B cell (primary cell): Measurements from ENCODE around the gene CFL1. TPM values are rescaled to one million over a fixed set of nuclear protein-coding genes. Genes with fewer than 3 reads are reported as not detected.

Experiments used
- ATAC-seq: fragments of 200-7000 bp; cut with Tn5 transposase; one replicate; pipeline ENCODE4 v1.10.0; 2021; ENCODE audit warnings: low read depth, mild to moderate bottlenecking, moderate number of reproducible peaks, moderate library complexity
- CTCF ChIA-PET: fragments of 350-600 bp; sonication (Branson Sonifier 250); formaldehyde crosslinking; loops from one replicate; lab custom pipeline; 2021; ENCODE audit warnings: antibody characterized with exemption, inconsistent platforms; lab: Charles Lee
- POLR2A ChIA-PET: fragments of 350-600 bp; sonication (Branson Sonifier 250); formaldehyde crosslinking; loops from one replicate; lab custom pipeline; 2021; ENCODE audit warnings: antibody characterized with exemption; lab: Charles Lee
- DNase-seq: peaks from one replicate; pipeline ENCODE4 v3.0.0; 2013
- H2AFZ ChIP-seq: 2 replicates; pipeline ENCODE4 v1.6.1; 2012; ENCODE audit warnings: mild to moderate bottlenecking, low read depth, low read length; ENCODE audit not compliant: insufficient read depth, poor library complexity, severe bottlenecking
- H3K27ac ChIP-seq, 2 donors: 1 replicate in 1 of 2; 2 replicates in 1 of 2; pipeline ENCODE4 v1.5.1; 2012 to 2013; ENCODE audit warnings: low read length in 2 of 2, mild to moderate bottlenecking in 2 of 2, moderate library complexity in 1 of 2
- H3K27me3 ChIP-seq, 4 experiments: fragments of 200-600 bp in 1 of 4; sonication (generic) in 1 of 4; replicated peaks in 1 of 4; 1 replicate in 2 of 4; 2 replicates in 2 of 4; pipeline versions ENCODE4 v1.6.1 to v1.7.0; 2013 to 2016; ENCODE audit warnings: low read length in 3 of 4, mild to moderate bottlenecking in 2 of 4, mixed read lengths in 1 of 4, moderate library complexity in 1 of 4; ENCODE audit not compliant: insufficient read depth in 4 of 4, control insufficient read depth in 3 of 4; ENCODE audit errors: control extremely low read depth in 1 of 4
- H3K36me3 ChIP-seq, 2 experiments: replicated peaks in 1 of 2; 1 replicate in 1 of 2; 2 replicates in 1 of 2; pipeline versions ENCODE4 v1.6.1 to v1.7.1; 2013; ENCODE audit warnings: low read length in 1 of 2; ENCODE audit not compliant: insufficient read depth in 2 of 2, control insufficient read depth in 1 of 2; ENCODE audit errors: control extremely low read depth in 1 of 2, extremely low read depth in 1 of 2
- H3K4me1 ChIP-seq, 2 donors: fragments of 200-600 bp in 1 of 2; sonication (generic) in 1 of 2; 1 replicate in 1 of 2; 2 replicates in 1 of 2; pipeline versions ENCODE4 v1.5.1 to v1.6.1; 2013 to 2017; ENCODE audit warnings: low read length in 2 of 2; ENCODE audit not compliant: control insufficient read depth in 2 of 2, insufficient read depth in 2 of 2
- H3K4me2 ChIP-seq: replicated peaks from 2 replicates; pipeline ENCODE3; 2012; ENCODE audit warnings: mild to moderate bottlenecking, low read depth, low read length; ENCODE audit not compliant: poor library complexity, severe bottlenecking
- H3K4me3 ChIP-seq, 5 experiments: fragments of 200-600 bp in 1 of 5; sonication (generic) in 1 of 5; 1 replicate in 3 of 5; 2 replicates in 2 of 5; pipeline versions ENCODE4 v1.5.1 to v1.7.0; 2011 to 2016; ENCODE audit warnings: low read length in 4 of 5, mild to moderate bottlenecking in 4 of 5, low read depth in 2 of 5, control low read depth in 1 of 5, moderate library complexity in 1 of 5; ENCODE audit not compliant: insufficient read depth in 1 of 5; ENCODE audit errors: control extremely low read depth in 1 of 5, extremely low read depth in 1 of 5
- H3K79me2 ChIP-seq: fragments of 200-600 bp; sonication (generic); one replicate; pipeline ENCODE4 v1.6.0; 2016; ENCODE audit warnings: low read length; ENCODE audit not compliant: control insufficient read depth, insufficient read depth
- H3K9ac ChIP-seq: fragments of 200-600 bp; sonication (generic); 2 replicates; pipeline ENCODE4 v1.6.1; 2017; ENCODE audit warnings: mild to moderate bottlenecking, low read length, moderate library complexity
- H3K9me3 ChIP-seq, 3 donors: one replicate each; pipeline versions ENCODE4 v1.6.1 to v1.7.1; 2013; ENCODE audit warnings: low read length in 2 of 3; ENCODE audit not compliant: control insufficient read depth in 2 of 3, insufficient read depth in 1 of 3; ENCODE audit errors: control extremely low read depth in 1 of 3
- H4K20me1 ChIP-seq: 2 replicates; pipeline ENCODE4 v1.6.0; 2012; ENCODE audit warnings: mild to moderate bottlenecking, low read length; ENCODE audit not compliant: insufficient read depth, control insufficient read depth, poor library complexity, severe bottlenecking
- H3K27ac Mint-ChIP-seq: one replicate; pipeline ENCODE4 v1.8.0; 2021; ENCODE audit warnings: mixed read lengths
- H3K27me3 Mint-ChIP-seq: one replicate; pipeline ENCODE4 v1.8.0; 2021; ENCODE audit warnings: mixed read lengths
- H3K4me1 Mint-ChIP-seq: one replicate; pipeline ENCODE4 v1.8.0; 2021; ENCODE audit warnings: mixed read lengths
- H3K4me3 Mint-ChIP-seq: one replicate; pipeline ENCODE4 v1.8.0; 2021; ENCODE audit warnings: mixed read lengths
- H3K9me3 Mint-ChIP-seq: one replicate; pipeline ENCODE4 v1.8.0; 2022; ENCODE audit warnings: mixed read lengths; ENCODE audit not compliant: insufficient read depth
- EZH2 ChIP-seq: IDR thresholded peaks from 2 replicates; pipeline ENCODE4 v1.6.1; 2012; ENCODE audit warnings: borderline replicate concordance, low read depth, mild to moderate bottlenecking, moderate library complexity, low read length; ENCODE audit not compliant: insufficient read depth, poor library complexity, severe bottlenecking
- WGBS: methylation state at CpG from one replicate; pipeline ENCODE4 v1.1.5; 2013; ENCODE audit warnings: missing lambda C conversion rate; ENCODE audit not compliant: insufficient coverage; 5-methylcytosine and 5-hydroxymethylcytosine counted together
- intact Hi-C: fragments of 100-400 bp; cut with micrococcal nuclease; formaldehyde crosslinking; loops from one replicate; pipeline ENCODE4 v1.10.0; 2022
- polyA plus RNA-seq: library from polyadenylated mRNA; depleted of rRNA; stranded (reverse); fragments of >200 nt; gene quantifications from 2 replicates; pipeline ENCODE4 v1.2.3, GENCODE V29; 2012
- total RNA-seq, 2 donors: library from RNA; stranded (reverse); fragments of 120-200 nt in 1 of 2; gene quantifications; 1 replicate in 1 of 2; 2 replicates in 1 of 2; pipeline versions ENCODE4 v1.2.3 to v1.2.4, GENCODE V29; 2013 to 2022
- TF ChIP-seq, protein P1 (sequence below): fragments of 200-600 bp; IDR thresholded peaks from one replicate; pipeline ENCODE4 v1.8.0; 2022; ENCODE audit warnings: antibody characterized with exemption, mild to moderate bottlenecking

Gene CFL1
- total and polyA plus RNA-seq, 2 donors (not counting 1 experiment from before 2014, with no cell fraction given), result 455 to 990 TPM

GRCh38 chr11:65843811-65844210, 14.2 kb downstream of the CFL1 start:
- Histone ChIP-seq H2AFZ (no peak overlapping the region), H3K27ac (no peak overlapping the region), H3K4me1 (no peaks in the 10 kb centered on the region), H3K9ac (no peak overlapping the region), H3K9me3 (no peaks in the 10 kb centered on the region), H3K27me3 (no peaks in the 10 kb centered on the region), H3K79me2 (no peaks in the 10 kb centered on the region), H3K36me3 (no peaks in the 10 kb centered on the region), H3K4me2 (no peak overlapping the region), H4K20me1 (no peaks in the 10 kb centered on the region), H3K4me3 (no peak overlapping the region)
- ATAC-seq, result no peak
- no peak for TF ChIP-seq EZH2
- TF ChIP-seq, protein P1, sequence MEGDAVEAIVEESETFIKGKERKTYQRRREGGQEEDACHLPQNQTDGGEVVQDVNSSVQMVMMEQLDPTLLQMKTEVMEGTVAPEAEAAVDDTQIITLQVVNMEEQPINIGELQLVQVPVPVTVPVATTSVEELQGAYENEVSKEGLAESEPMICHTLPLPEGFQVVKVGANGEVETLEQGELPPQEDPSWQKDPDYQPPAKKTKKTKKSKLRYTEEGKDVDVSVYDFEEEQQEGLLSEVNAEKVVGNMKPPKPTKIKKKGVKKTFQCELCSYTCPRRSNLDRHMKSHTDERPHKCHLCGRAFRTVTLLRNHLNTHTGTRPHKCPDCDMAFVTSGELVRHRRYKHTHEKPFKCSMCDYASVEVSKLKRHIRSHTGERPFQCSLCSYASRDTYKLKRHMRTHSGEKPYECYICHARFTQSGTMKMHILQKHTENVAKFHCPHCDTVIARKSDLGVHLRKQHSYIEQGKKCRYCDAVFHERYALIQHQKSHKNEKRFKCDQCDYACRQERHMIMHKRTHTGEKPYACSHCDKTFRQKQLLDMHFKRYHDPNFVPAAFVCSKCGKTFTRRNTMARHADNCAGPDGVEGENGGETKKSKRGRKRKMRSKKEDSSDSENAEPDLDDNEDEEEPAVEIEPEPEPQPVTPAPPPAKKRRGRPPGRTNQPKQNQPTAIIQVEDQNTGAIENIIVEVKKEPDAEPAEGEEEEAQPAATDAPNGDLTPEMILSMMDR, result no peak
- ChIA-PET CTCF (no interaction called here), POLR2A (no interaction called here)
- Mint-ChIP-seq H3K4me3 (no peak overlapping the region), H3K27me3 (no peaks in the 10 kb centered on the region), H3K4me1 (no peaks in the 10 kb centered on the region), H3K27ac (no peak overlapping the region), H3K9me3 (no peaks in the 10 kb centered on the region)
- intact Hi-C loops, result no loop called here
- DNase-seq, result no peak
- no CpG with 5 or more reads among the region's 3 CpGs for WGBS

DNA sequence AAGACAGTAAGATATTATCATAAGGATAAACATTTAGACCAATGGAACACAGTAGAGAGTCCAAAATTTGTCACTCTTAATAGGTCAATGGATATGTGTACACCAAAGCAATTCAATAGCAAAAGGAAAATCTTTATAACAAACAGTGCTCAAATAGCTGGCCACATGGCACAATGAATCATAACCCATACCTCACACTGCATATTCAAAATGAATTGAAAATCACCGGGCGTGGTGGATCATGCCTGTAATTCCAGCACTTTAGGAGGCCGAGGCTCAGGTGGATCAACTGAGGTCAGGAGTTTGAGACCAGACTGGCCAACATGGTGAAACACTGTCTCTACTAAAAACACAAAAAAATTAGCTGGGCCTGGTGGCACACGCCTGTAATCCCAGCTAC, 15.8 kb downstream of the CFL1 start:
- POLR2A ChIA-PET, result interaction anchor here (0.7 kb wide), 1 partner anchor 14 kb away, joined by 9 read pairs; no protein-coding TSS in a partner anchor
- intact Hi-C loops, result no loop called here
- Histone ChIP-seq H4K20me1 (no peaks in the 10 kb centered on the region), H3K4me1 (no peaks in the 10 kb centered on the region), H2AFZ (no peak overlapping the region), H3K27ac (no peak overlapping the region), H3K79me2 (no peaks in the 10 kb centered on the region), H3K9ac (no peak overlapping the region), H3K27me3 (no peaks in the 10 kb centered on the region), H3K4me2 (no peak overlapping the region), H3K36me3 (no peaks in the 10 kb centered on the region), H3K9me3 (no peaks in the 10 kb centered on the region), H3K4me3 (no peak overlapping the region)
- DNase-seq (no peak), ATAC-seq (no peak)
- Mint-ChIP-seq H3K27me3 (no peaks in the 10 kb centered on the region), H3K9me3 (no peaks in the 10 kb centered on the region), H3K27ac (no peak overlapping the region), H3K4me1 (no peaks in the 10 kb centered on the region), H3K4me3 (no peak overlapping the region)
- TF ChIP-seq, protein P1, result no peak
- no peak for TF ChIP-seq EZH2
- 94% methylated on average over 4 of the region's 4 CpGs for WGBS
- CTCF ChIA-PET, result interaction anchor here (0.7 kb wide), 2 partner anchors 42 to 302 kb away, joined by 5 to 6 read pairs; no protein-coding TSS in a partner anchor
